OCI-LY1 (cell line): ENCODE measurements around the gene MED13L.

Experiments
- EZH2 ChIP-seq: fragments of 200-600 bp; sonication (generic), shearing (Covaris generic); IDR thresholded peaks from 2 replicates; pipeline ENCODE4 v1.8.0; 2017; ENCODE audit warnings: borderline replicate concordance, mixed run types, mild to moderate bottlenecking, antibody characterized with exemption, low read length, moderate library complexity, mixed read lengths
- TF ChIP-seq, protein P1 (sequence below): fragments of 200-600 bp; sonication (generic), shearing (Covaris generic); IDR thresholded peaks from 2 replicates; pipeline ENCODE4 v1.5.1; 2017; ENCODE audit warnings: mild to moderate bottlenecking, antibody characterized with exemption, low read length, moderate library complexity, mixed read lengths

GRCh38 chr12:116277467-116278278, at the start of gene MED13L:
- TF ChIP-seq, protein P1, sequence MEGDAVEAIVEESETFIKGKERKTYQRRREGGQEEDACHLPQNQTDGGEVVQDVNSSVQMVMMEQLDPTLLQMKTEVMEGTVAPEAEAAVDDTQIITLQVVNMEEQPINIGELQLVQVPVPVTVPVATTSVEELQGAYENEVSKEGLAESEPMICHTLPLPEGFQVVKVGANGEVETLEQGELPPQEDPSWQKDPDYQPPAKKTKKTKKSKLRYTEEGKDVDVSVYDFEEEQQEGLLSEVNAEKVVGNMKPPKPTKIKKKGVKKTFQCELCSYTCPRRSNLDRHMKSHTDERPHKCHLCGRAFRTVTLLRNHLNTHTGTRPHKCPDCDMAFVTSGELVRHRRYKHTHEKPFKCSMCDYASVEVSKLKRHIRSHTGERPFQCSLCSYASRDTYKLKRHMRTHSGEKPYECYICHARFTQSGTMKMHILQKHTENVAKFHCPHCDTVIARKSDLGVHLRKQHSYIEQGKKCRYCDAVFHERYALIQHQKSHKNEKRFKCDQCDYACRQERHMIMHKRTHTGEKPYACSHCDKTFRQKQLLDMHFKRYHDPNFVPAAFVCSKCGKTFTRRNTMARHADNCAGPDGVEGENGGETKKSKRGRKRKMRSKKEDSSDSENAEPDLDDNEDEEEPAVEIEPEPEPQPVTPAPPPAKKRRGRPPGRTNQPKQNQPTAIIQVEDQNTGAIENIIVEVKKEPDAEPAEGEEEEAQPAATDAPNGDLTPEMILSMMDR: no peak
- TF ChIP-seq EZH2: no peak
